HG02610 (cell line): Measurements from ENCODE around the gene DLL1.

Source experiments
- ATAC-seq: cut with Tn5 transposase; IDR thresholded peaks from one replicate; pipeline ENCODE4 v1.9.1; 2021; ENCODE audit warnings: mild to moderate bottlenecking, moderate library complexity; ENCODE audit not compliant: unreplicated experiment

DLL1 gene

DNA sequence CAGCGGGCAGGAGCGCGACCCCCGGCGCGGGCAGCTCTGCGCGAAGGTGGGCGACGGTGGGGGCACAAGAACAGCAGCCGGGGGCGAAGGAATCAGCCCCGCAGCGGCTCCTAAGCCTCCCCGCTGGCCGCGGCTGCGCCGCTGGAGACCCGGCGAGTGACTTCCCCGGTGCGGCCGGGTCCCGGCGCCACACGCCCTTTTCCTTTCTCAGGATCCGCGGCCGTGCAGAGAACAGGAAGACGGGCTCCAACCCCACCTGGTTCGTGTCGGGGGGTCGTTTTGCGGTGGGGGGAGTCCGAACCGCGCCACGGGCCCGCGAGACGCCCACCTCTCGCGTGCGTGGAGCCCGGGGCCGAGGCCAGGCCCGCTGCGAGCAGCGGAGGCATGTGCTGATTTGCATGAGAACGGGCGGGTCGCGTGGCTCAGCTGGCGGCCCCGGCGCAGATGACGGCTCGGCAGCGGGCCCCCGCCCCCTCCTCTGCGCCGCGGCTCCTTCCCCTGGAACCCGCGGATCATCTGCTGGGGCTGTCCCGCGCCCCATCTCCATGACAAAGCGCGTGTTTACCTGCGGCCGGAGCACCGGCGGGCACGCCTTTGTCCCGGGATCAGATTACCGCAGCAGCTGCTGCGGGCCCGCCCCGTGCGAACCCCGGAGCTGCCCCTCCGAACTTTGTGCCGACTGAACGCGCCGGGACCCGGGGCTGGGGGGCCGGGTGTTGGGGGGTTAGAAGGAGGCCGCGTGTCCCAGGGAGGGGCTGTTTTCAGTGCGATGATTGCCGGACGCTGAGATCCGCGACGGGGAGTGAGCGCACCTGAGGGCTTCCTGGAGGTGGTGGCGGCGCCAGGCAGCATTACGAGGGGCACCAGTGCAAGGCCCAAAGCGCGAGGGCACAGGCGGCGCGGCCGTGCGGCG, 4.9 kb upstream of the DLL1 start:
- peak; percentile 53 for ATAC-seq

DNA sequence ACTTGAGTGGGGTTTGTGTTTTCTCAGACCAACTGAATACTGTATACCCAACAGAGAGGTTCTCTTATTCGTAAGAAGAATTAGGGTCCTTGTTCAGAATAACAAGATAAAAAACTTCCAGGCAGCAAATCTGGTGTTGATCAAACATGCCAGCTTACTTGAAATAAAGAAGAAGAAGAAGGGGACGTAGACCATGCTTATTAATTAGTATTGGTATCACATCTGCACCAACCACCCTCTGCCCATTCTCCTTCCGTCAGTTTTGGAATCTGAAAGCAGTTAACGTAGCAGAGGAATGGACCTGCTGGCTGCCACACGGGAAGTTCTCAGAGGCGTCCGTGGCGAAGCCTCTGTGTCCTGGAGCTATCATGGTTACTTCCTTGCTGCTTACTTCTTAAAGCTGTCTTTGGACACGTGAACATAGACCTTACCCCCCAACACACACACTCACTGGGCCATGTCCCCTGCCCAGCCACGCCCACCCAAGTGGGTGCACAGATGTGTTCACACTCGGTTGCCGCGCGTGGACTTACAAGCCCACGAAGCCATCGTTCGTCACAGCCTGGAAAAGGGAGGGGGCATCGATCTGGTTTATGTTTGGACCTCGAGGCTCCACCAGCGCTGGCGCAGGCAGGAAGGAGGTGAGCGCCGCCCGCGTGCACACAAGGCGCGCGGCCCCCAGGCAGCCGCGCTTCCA, 4.1 kb upstream of the DLL1 start:
- no peak for ATAC-seq

DNA sequence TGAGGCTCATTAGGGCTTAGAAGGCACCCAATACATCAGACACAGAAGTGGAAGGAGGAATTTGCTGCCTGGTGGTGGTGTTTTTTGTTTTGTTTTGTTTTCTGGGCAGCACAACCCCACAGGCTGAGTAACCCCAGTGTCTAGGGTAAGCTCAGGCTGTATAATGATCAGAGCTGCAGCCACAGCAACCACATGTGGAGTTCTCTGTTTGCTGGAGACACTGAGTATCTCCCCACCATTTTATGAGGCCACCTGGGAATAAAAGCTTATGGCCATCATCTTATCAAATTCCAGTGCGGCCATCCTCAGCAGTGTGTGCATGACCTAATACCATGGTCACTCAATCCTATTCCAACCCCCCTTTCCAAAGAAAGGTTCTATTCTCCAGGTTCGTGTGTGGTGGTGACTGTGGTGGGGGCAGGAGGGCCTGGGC, 3.4 kb upstream of the DLL1 start:
- no peak for ATAC-seq

DNA sequence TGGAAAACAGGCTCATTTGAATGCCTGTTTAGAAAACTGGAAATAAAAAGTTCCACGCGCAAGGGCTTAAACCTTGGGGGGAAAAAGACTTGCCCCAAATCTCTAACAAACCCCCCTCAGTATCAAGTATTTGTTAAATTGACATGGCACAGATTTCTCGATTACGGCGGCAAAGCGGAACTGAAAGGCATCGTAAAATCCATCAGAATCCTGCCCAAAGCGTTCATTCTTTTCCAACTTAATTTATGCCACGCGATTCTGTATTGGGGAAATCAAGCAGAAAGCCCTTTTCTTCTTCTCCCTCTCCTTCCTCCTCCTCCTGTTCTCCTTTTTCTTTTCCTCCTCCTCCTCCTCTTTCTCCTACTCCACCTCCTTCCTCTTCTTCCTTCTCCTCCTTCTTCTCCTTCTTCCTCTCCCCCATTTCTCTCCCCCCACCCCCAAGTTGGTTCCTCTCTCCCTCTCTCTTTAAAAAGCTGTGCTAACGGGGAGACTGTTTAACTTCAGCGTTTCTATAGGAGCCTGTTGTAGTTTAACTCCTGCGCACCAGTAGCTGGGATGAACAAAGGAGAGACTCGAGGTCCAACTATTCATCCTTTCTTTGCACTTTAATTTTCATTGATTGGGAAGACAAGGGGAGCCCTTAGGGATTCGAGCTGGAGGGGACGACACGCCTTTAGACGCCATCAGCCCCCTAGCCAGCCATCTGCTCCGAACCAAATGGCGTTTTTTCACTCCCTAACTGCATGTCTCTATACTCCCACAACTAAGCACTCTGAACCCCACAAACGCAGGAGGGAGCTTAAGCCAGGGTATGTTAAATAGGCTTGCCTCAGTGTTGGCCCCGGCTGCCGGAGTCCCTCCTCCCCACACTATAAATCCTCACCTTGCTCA, 2.7 kb upstream of the DLL1 start:
- no peak for ATAC-seq

DNA sequence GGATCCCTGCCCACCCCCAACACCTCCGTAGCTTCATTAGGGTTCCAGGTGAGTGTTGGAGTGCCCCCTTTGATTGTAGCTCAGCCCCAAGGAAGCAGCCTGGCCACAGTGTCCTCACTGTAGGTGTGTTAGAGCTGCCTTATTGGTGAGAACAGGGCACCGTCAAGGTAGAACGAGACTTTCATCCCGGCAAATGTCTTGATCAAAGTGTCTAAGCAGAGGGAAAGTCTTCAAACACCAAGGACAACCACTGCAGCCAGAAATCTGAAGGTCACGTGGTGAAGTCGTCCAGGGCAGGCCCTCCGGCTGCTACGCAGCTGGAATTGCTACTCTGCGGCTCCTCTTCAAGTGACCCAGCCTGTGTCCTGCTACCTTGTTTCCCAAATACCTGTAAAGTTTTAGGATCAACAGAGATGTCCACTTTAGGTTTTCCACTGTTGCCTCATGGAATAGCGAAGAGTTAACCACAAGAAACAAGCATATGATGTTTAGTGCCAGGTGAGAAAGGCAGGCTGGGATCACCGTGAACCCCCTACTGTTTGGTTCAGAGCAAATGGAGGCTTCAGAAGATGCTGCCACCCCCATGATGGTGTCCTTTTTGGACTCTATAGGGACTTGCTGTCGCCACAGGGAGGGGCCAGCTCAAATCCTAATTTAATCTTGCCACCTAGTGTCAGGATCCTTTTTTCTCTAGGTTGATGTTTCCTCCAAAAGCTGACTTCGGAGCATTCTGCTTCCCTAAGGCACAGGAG, 1.7 kb upstream of the DLL1 start:
- ATAC-seq: no peak

DNA sequence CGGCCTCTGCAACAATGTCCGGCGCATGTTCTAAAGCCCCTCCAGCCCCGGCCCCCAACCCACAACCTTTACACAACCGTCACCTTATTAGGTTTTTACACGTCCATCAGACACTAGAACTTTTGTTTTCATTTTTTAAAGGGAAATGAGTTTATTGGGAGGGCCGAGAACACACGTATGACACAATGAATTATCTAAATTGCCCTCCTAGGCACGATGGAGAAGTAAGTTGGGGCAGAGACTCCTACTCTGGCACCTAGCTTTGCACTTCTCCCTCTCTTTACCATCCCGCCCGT, 1.2 kb upstream of the DLL1 start:
- no peak for ATAC-seq

DNA sequence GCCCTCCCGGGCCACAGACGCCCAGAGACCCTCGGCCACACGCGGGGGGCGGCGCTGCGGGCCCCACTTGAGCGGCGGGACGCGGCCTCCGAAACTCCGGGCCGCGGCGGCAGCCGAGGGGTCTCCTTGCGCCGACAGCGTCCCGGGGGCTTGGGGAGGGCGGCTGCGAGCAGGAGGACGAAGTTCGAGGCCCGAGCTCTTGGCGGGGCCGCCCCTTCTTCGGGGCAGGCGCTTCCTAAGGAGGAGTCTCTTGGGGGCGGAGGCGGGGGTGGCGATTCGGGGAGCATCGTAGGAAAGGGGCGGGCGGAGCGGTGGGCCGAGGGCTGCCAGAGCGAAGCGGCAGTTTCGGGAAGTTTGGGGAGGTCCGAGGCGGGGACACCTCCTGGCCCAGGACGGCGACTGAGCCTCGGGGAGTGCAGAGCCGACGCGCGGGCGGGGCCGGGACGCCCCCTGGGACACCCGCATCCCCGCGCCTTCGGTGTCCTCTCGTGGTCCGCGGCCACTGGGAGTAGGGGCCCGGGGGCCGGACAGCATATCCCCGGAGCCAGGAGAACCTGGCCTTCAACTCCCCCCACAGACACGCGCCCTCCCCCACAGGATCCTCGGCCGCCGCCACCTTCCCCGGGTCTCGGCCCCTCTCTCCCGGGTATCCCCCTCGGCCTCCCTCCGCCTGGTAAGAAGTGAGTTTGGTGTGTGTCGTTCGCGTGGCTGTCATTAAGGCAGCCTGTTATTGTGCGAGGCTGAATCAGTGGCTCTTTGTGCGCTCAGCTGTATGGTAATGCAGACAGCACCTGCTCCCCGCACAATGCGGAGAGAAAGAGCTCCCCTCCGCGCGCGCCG, 613 bp upstream of the DLL1 start:
- ATAC-seq: no peak

DNA sequence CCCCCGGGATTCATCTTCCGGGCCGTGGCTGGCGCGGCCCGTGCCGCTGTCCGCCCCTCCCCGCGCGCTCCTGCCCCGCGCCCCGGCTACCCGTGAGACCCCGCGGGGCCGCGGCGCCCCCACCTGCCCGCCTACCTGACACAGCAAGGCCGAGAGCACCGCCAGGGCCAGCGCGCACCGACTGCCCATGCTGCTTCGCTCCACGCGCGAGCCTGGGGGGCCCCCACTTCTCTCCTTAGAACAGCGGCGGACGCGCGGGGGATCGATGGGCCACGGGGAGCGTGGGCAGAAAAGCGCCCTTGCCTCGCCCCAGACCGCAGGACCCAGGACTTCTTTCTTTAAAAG, 955 bp downstream of the DLL1 start:
- no peak for ATAC-seq

DNA sequence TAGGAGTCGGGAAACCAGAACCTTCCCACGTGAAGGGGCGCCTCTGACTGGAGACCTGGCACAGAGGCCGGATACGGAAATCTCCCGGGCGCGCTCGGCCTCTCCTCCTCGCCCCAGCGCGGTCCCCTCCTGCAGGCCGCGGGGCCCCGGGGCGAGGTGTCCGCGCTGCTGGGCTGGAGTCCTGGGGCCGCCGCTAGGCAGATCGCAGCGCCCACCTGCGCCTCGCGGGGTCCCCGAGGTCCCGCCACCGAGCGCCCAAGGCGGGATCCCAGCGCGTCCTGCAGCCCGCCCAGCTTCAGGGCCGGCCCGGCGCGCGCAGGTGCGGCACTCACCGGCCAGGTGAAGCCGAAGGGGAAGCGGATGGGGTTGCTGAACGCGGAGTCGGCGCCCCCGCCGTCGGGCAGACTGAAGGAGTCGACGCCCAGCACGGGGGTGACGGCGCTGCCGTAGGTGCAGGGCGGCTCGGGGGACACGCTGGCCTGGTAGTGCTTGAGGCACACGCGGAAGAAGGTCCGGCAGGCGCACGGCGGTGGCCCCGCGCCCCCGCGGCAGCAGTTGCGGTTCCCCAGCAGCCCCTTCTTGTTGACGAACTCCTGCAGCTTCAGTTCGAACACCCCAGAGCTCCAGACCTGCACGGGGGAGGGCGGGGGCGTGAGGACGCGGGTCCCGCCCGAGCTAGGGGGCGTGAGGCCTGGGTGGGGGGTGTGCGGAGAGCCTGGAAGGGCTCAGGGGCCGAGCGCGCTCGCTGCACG, 1.5 kb downstream of the DLL1 start:
- no peak for ATAC-seq

DNA sequence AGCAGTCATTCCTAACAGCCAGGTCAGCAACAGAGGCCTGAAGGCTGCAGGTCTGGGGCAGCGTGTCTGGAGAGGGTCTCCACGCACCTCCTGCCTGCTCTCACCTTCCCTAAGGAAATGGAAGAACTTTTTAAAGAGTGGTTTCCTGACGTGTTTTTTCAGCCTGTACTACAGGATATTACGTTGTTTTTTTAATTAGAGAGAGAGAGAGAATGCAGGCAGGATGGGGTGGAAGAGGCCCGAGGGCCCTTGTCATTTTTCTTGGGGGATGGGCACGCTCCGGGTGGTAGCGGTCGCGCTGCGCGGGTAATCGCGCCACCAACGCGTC, 2.1 kb downstream of the DLL1 start:
- no peak for ATAC-seq

DNA sequence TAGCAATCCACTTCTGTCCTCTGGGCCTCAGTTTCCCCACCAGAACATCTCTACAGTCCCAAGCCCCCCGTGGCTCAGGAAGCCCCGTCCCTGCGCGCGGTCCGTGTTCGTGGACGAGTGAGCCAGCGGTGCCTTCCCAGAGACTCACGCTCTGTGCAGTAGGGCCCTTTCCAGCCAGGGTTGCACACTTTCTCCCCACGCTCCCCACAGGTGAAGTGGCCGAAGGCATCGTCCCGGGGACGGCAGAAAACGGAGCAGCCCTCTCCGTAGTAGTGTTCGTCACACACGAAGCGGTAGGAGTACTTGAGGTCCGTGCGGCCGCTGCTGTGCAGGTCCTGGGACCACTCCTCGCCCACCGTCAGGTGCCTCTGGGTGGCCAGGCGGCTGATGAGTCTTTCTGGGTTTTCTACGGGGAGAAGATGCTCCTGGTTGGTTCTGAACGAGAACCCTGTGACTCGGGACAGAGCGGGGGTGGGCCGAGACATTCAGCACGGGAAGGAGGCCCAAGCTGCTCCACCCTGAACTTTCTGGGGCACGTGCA, 2.7 kb downstream of the DLL1 start:
- no peak for ATAC-seq

DNA sequence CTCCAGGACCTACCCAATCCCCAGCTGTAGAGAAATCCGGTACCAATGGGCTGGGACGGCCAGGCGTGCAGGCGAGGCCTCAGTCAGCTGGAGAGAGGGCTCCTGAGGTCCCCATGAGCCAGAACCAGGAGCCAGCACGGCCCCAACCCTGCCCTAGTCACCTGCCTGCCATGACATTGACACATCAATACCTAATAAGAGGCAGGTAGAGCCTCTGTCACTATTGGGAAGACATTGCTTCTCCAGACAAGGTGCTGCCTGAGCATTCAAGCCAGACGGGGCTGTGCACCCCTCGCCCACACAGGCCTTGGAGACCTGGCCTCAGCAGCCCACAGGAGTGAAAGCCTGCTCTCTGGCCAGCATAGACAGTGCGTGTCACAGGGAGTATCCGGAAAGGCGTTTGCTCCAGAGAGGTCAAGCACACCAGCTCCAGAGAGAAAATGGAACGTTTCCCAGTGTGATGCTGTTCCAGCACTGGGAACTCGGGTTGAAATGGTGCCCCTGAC, 3.5 kb downstream of the DLL1 start:
- ATAC-seq: no peak

DNA sequence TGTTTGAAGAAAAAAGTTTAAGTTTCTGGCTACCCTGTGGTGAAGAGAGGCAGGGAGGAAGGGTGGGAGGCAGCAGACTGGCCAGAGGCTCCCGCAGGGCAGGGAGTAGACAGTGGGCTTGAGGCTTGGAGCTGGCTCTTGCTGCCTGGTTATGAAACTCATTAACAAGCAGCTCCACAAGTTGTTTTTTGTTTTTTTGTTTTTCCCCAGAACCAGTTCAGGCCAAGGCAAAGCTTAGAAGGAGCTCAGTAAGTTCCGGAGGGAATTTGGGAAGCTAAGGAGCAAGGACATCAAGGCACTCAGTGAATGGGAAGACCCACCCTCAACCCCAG, 4.0 kb downstream of the DLL1 start:
- ATAC-seq: no peak

DNA sequence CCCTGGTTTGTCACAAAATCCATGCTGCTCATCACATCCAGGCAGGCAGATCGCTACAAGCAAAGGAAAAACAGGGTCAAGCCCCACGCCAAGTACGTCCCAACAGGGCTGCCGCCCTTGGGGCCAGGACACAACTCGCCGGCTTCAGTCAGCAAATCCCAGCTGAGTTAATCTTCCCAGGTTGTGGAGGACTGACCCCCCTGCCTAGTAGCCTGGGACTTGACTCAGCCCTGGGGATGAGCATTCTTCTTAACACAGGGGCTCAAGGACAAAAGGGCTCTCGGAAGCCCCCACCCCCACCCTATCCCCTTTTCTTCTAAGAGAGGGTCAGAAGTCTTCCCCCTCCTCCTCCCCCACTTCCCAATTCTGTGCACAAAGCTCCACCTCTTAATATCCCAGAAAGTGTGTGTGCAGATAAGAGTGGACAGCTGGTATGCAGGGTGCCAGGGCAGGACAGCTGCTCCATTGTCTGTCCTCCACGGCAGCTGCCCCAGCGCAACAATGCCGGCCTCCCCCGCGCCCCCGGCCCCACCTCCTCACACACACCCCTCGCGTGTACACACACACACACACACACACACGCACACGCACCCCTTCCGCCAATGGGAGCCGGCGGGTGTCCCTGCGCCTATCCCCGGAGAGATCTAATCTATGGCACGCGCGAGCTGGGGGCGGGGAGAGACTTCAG, 4.5 kb downstream of the DLL1 start:
- no peak for ATAC-seq

DNA sequence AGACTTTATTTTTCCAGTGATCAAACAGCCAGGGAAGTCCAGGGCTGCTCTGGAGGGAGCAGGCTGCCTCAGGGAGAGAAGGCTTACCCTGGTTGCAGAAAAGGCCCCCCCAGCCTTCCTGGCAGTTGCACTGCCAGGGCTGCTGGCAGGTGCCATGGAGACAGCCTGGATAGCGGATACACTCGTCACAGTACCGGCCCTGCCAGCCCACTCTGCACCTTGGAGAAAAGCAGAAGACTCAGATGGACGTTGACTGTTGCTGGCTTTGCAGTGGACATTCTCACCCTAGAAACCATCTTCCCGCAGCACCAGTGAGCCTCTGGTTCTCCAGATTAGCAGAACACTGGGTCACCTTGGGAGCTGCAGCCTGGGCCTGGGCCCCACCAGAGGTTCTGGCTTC, 5.4 kb downstream of the DLL1 start:
- no peak for ATAC-seq

DNA sequence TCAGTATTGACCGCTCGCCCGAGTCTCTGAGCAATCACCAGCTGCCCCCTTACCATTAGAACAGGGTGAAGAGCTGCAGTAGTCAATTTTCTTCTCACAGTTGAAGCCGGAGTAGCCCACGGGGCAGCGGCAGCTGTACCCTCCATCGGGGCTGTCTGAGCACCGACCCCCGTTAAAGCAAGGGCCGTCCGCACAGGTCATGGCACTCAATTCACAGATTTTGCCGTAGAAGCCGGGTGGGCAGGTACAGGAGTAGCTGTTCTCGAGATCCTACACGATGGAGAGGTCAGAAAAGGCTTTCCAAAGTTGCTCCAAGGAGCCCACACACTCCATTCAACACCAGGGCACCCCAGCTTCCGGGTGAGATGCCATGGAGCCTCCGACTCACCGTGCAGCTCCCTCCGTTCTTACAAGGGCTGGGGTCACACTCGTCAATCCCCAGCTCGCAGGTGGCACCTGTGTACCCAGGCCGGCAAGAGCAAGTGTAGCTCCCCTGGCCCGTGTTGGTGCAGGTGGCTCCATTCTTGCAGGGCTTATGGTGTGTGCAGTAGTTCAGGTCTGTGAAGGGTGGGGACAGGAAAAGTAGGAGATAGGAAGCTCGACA, 5.9 kb downstream of the DLL1 start:
- no peak for ATAC-seq

DNA sequence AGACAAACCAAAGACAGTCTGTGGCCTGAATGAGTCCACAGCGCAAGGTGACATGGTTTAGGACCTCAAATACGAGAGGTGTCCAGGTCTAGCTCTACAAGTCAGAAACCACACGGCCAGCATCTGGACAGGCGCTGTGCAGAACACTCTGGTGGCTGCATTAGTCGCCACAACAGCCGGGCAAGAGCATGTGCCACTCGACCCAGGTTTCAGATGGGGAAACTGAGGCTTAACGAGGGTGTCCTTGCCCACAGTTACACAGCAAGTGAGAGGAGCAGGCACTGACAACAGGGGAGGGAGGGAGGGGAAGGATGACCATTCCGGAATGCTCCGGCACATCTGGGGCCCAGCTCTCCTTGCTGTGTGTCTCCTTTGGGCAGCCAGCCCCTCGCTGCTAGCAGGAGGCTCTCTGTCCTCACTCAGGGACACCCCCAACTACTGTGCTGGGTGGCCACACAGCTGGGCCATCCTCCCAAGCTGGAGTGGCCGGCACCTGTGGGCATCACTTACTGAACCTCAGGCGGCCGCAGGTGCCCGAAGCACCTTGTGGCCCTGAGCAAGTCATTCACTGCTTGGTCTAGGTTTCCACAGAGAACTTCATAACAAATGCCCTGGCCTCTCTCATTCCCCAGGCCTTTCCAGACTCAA, 6.6 kb downstream of the DLL1 start:
- no peak for ATAC-seq
